Loucy (cell line): ENCODE measurements around the gene PPP2R5C.

ENCODE experiments used
- CTCF ChIP-seq: fragments of 200-600 bp; sonication (generic); conservative IDR thresholded peaks from 2 replicates; pipeline ENCODE4 v1.5.1; 2014; ENCODE audit warnings: mild to moderate bottlenecking, antibody characterized with exemption, low read length
- EZH2phosphoT487 ChIP-seq: fragments of 200-600 bp; IDR thresholded peaks from 2 replicates; pipeline ENCODE4 v1.6.1; 2018; ENCODE audit warnings: antibody characterized with exemption, mild to moderate bottlenecking, moderate library complexity, borderline replicate concordance

- TF ChIP-seq CTCF (no peak), EZH2phosphoT487 (no peak)
Measured at GRCh38 chr14:101849125-101849524, 87.6 kb downstream of the PPP2R5C start.
